Neuronal stem cell (in vitro differentiated cells): ENCODE data around the gene FN3K.

Experiments
- DNase-seq: peaks from one replicate; pipeline ENCODE4 v3.0.0-alpha.2; 2013; ENCODE audit warnings: low spot score
- H2AFZ ChIP-seq: one replicate; pipeline ENCODE4 v1.6.1; 2013; ENCODE audit warnings: mild to moderate bottlenecking, low read length, inconsistent platforms
- H2AK5ac ChIP-seq: 2 replicates; pipeline ENCODE4 v1.6.1; 2013; ENCODE audit warnings: low read depth, mild to moderate bottlenecking, inconsistent platforms, low read length, moderate library complexity, mixed read lengths
- H2BK120ac ChIP-seq: 2 replicates; pipeline ENCODE4 v1.6.1; 2013; ENCODE audit warnings: low read depth, mild to moderate bottlenecking, inconsistent platforms, low read length, moderate library complexity, mixed read lengths
- H2BK12ac ChIP-seq: one replicate; pipeline ENCODE4 v1.6.1; 2013; ENCODE audit warnings: low read length, inconsistent platforms
- H2BK15ac ChIP-seq: 2 replicates; pipeline ENCODE4 v1.6.1; 2013; ENCODE audit warnings: mild to moderate bottlenecking, low read length, inconsistent platforms, mixed read lengths
- H2BK5ac ChIP-seq: one replicate; pipeline ENCODE4 v1.6.1; 2013; ENCODE audit warnings: inconsistent platforms, mild to moderate bottlenecking, low read length, moderate library complexity
- H3K14ac ChIP-seq: one replicate; pipeline ENCODE4 v1.6.1; 2013; ENCODE audit warnings: low read length, inconsistent platforms
- H3K18ac ChIP-seq: 2 replicates; pipeline ENCODE4 v1.6.1; 2013; ENCODE audit warnings: low read length, inconsistent platforms
- H3K23ac ChIP-seq: 2 replicates; pipeline ENCODE4 v1.6.1; 2013; ENCODE audit warnings: low read depth, mild to moderate bottlenecking, mixed read lengths, low read length, inconsistent platforms; ENCODE audit not compliant: poor library complexity
- H3K27ac ChIP-seq: replicated peaks from 3 replicates; pipeline ENCODE4 v1.5.1; 2013; ENCODE audit warnings: low read length, inconsistent platforms
- H3K27me3 ChIP-seq, 3 experiments: 2 replicates each; pipeline ENCODE4 v1.6.1; 2013; ENCODE audit warnings: low read length in 3 of 3, mild to moderate bottlenecking in 2 of 3, inconsistent platforms in 1 of 3, low read depth in 1 of 3, mixed read lengths in 1 of 3, moderate library complexity in 1 of 3; ENCODE audit not compliant: control insufficient read depth in 3 of 3, insufficient read depth in 3 of 3
- H3K36me3 ChIP-seq, 2 donors: replicated peaks in 1 of 2; 2 replicates each; pipeline ENCODE4 v1.6.1; 2013; ENCODE audit warnings: low read length in 2 of 2; ENCODE audit not compliant: control insufficient read depth in 2 of 2, insufficient read depth in 2 of 2
- H3K4ac ChIP-seq: 2 replicates; pipeline ENCODE4 v1.6.1; 2013; ENCODE audit warnings: inconsistent platforms, mild to moderate bottlenecking, low read length, moderate library complexity
- H3K4me1 ChIP-seq, 2 donors: 1 replicate in 1 of 2; 2 replicates in 1 of 2; pipeline ENCODE4 v1.6.1; 2013; ENCODE audit warnings: low read length in 2 of 2, low read depth in 1 of 2; ENCODE audit not compliant: control insufficient read depth in 2 of 2, insufficient read depth in 1 of 2
- H3K4me2 ChIP-seq: one replicate; pipeline ENCODE4 v1.6.1; 2013; ENCODE audit warnings: mild to moderate bottlenecking, low read length, inconsistent platforms; ENCODE audit not compliant: insufficient read depth, poor library complexity, severe bottlenecking
- H3K4me3 ChIP-seq, 2 donors: 2 replicates each; pipeline ENCODE4 v1.5.1; 2013; ENCODE audit warnings: low read length in 2 of 2, mild to moderate bottlenecking in 2 of 2, inconsistent platforms in 1 of 2, moderate library complexity in 1 of 2
- H3K79me1 ChIP-seq: one replicate; pipeline ENCODE4 v1.6.1; 2013; ENCODE audit warnings: low read depth, mild to moderate bottlenecking, inconsistent platforms, low read length, moderate library complexity
- H3K9ac ChIP-seq: one replicate; pipeline ENCODE4 v1.6.1; 2013; ENCODE audit warnings: mild to moderate bottlenecking, low read depth, low read length, inconsistent platforms; ENCODE audit not compliant: poor library complexity
- H3K9me3 ChIP-seq, 2 donors: replicated peaks in 1 of 2; 2 replicates each; pipeline versions ENCODE3 to v1.6.1; 2013; ENCODE audit warnings: low read length in 2 of 2, mild to moderate bottlenecking in 2 of 2, inconsistent platforms in 1 of 2, low read depth in 1 of 2, mixed read lengths in 1 of 2, moderate library complexity in 1 of 2; ENCODE audit not compliant: control insufficient read depth in 2 of 2, insufficient read depth in 1 of 2
- H4K8ac ChIP-seq: one replicate; pipeline ENCODE4 v1.6.1; 2013; ENCODE audit warnings: low read depth, mild to moderate bottlenecking, inconsistent platforms, low read length, moderate library complexity
- H4K91ac ChIP-seq: one replicate; pipeline ENCODE4 v1.6.1; 2013; ENCODE audit warnings: low read length, low read depth, mild to moderate bottlenecking, inconsistent platforms; ENCODE audit not compliant: poor library complexity
- WGBS, 2 donors: extraction: QIAGEN DNeasy Blood & Tissue Kit; methylation state at CpG; one replicate each; pipeline ENCODE4 v1.1.7; 2013; ENCODE audit warnings: missing lambda C conversion rate in 2 of 2, mixed read lengths in 1 of 2; ENCODE audit not compliant: insufficient read length in 2 of 2, insufficient replicate concordance in 1 of 2; ENCODE audit errors: extremely low coverage in 2 of 2; 5-methylcytosine and 5-hydroxymethylcytosine counted together

FN3K gene

DNA sequence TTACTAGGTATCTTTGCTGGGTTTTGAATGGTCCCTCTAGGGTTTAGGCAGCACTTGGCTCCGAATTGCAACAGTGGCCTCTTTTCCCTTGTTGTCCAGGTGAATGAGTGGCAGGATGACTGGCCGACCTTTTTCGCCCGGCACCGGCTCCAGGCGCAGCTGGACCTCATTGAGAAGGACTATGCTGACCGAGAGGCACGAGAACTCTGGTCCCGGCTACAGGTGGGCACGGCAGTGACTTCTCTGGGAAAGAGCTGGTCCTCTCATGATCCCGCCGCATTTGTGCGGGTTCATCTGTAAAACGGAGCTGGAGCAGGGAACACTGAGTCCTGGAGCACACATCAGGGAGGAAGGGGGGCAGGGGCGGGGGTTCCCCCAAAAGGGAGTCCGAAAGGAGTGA lies 13.3 kb downstream of the FN3K start:
- H3K4me2 ChIP-seq, result no peak overlapping the region
- no peak overlapping the region for H3K9ac ChIP-seq
- WGBS, 2 donors, result no CpG with 5 or more reads among the region's 16 CpGs
- no peak overlapping the region for H2AFZ ChIP-seq
- H3K4me3 ChIP-seq, result no peak overlapping the region
- no peak for DNase-seq
- H3K9me3 ChIP-seq, result peaks cover 6 to 19% of the 10 kb centered on the region in 2 donors
- H4K91ac ChIP-seq, result no peak overlapping the region
- H4K8ac ChIP-seq, result no peak overlapping the region
- peaks cover 1 to 11% of the 10 kb centered on the region in 2 donors for H3K36me3 ChIP-seq
- H3K4me1 ChIP-seq, result peaks cover 4 to 6% of the 10 kb centered on the region in 2 donors
- H2BK120ac ChIP-seq, result no peak overlapping the region
- no peak overlapping the region for H3K4ac ChIP-seq
- H3K79me1 ChIP-seq, result peaks cover 9% of the 10 kb centered on the region
- H3K18ac ChIP-seq, result no peak overlapping the region
- no peak overlapping the region for H2BK15ac ChIP-seq
- H3K27me3 ChIP-seq, result peaks cover 0 to 8% (median 2%) of the 10 kb centered on the region in 3 experiments
- H2AK5ac ChIP-seq, result no peak overlapping the region
- no peak overlapping the region for H2BK5ac ChIP-seq
- no peak overlapping the region for H2BK12ac ChIP-seq
- H3K14ac ChIP-seq, result no peak overlapping the region
- no peak overlapping the region for H3K23ac ChIP-seq
- H3K27ac ChIP-seq, result no peak overlapping the region

DNA sequence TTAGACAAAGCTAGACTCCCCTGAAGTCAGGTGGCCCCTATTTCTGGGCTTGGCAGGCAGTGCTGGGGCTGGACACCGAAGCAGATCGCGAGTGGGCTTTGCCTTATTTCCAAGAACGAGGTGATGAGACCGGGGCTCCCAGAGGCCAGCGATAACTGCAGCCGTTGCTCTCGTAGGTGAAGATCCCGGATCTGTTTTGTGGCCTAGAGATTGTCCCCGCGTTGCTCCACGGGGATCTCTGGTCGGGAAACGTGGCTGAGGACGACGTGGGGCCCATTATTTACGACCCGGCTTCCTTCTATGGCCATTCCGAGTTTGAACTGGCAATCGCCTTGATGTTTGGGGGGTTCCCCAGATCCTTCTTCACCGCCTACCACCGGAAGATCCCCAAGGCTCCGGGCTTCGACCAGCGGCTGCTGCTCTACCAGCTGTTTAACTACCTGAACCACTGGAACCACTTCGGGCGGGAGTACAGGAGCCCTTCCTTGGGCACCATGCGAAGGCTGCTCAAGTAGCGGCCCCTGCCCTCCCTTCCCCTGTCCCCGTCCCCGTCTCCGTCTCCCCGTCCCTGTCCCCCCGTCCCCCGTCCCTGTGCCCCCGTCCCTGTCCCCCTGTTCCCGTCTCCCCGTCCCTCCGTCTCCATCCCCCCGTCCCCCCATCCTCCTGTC lies 15.0 kb downstream of the FN3K start:
- Histone ChIP-seq H3K18ac (no peak overlapping the region), H2BK12ac (no peak overlapping the region), H2AFZ (no peak overlapping the region), H3K27me3 (peaks cover 0 to 8% (median 2%) of the 10 kb centered on the region in 3 experiments), H3K14ac (peak overlapping the region; percentile 4), H3K4me3 (no peak overlapping the region), H3K9me3 (peaks cover 5 to 16% of the 10 kb centered on the region in 2 donors), H3K4ac (no peak overlapping the region), H4K8ac (no peak overlapping the region), H2AK5ac (peak overlapping the region; percentile 43), H3K23ac (peak overlapping the region; percentile 77), H3K36me3 (peaks cover 0 to 11% of the 10 kb centered on the region in 2 donors), H4K91ac (no peak overlapping the region), H3K4me2 (no peak overlapping the region), H3K4me1 (peaks cover 9 to 10% of the 10 kb centered on the region in 2 donors), H3K27ac (no peak overlapping the region), H2BK15ac (no peak overlapping the region), H2BK5ac (no peak overlapping the region), H3K9ac (no peak overlapping the region), H3K79me1 (peaks cover 9% of the 10 kb centered on the region), H2BK120ac (no peak overlapping the region)
- no CpG with 5 or more reads among the region's 40 CpGs for whole genome bisulfite sequencing, 2 donors
- no peak for DNase-seq

DNA sequence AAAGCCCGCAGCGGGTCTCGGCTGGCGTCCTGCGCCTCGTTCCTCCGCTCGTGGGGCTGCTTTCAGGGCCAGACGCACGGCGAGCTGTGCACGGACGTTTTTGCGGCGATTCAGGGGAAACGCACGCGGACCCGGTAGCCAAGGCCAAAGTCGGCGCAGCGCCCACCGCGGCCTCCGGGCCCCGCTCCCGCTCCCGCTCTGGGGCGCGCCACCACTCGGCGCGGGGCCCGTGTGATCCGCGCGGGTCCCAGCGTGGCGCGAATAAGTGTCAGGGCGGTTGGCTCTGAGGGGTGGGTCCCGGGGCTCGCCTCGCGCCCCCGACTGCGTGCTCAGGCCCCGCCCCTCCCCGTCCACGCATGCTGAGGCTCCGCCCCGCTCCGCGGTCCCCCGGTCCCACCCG lies 15.8 kb downstream of the FN3K start:
- Histone ChIP-seq H3K14ac (no peak overlapping the region), H2BK5ac (no peak overlapping the region), H2BK12ac (no peak overlapping the region), H2BK120ac (no peak overlapping the region), H3K9me3 (peaks cover 5 to 10% of the 10 kb centered on the region in 2 donors), H4K8ac (no peak overlapping the region), H3K27me3 (peaks cover 0 to 8% (median 2%) of the 10 kb centered on the region in 3 experiments), H3K4me2 (peak overlapping the region; percentile 98), H3K23ac (peak overlapping the region; percentile 67), H2BK15ac (peak overlapping the region; percentile 60), H3K18ac (peak overlapping the region; percentile 95), H2AFZ (peak overlapping the region; percentile 92), H3K36me3 (peaks cover 2 to 19% of the 10 kb centered on the region in 2 donors), H3K4ac (no peak overlapping the region), H3K27ac (no peak overlapping the region), H3K4me1 (peaks cover 9 to 15% of the 10 kb centered on the region in 2 donors), H3K4me3 (peak overlapping the region; percentile 47 to 89), H2AK5ac (peak overlapping the region; percentile 67), H4K91ac (no peak overlapping the region), H3K79me1 (peaks cover 10% of the 10 kb centered on the region), H3K9ac (peak overlapping the region; percentile 87)
- no CpG with 5 or more reads among the region's 56 CpGs for WGBS, 2 donors
- no peak for DNase-seq

DNA sequence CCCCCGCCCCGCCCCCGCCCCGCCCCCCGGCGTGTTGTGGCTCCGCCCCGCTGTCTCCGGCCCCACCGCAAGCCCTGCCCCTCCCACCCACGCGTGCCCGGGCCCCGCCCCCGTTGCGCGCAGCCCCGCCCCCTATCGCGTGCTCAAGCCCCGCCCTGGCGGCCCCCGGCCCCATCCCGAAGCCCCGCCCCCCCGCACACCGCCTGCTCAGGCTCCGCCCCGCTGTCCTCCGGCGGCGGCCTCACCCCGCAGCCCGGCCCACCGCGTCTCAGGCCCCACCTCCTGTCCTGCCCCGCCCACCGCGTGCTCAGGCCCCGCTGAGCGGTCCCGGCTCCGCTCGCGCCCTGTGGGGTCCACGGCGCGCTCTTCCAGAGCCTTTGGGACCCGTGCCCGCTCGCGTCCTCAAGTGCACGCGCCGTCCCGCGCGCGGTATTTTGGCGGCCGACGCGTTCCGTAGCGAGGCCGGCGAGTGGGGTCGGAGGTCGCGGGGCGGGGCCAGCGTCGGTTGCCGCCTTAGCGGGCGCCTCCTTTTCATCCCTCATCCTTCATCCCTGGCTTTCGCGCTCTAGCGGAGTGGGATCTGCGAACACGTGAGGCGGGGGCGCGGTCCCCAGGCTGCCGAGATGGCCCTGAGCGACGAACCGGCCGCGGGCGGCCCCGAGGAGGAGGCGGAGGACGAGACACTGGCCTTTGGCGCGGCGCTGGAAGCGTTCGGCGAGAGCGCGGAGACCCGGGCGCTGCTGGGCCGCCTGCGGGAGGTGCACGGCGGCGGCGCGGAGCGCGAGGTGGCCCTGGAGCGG lies 16.4 kb downstream of the FN3K start, which contains the start of gene TBCD:
TBCD (plus strand) TSS at position 495 of the 800 bp plus-strand sequence; CDS start at position 624, 129 bp downstream.
- Histone ChIP-seq H2BK12ac (no peak within 1 kb of the TSS), H3K4me1 (peaks cover 9 to 15% of the 10 kb centered on the region in 2 donors), H4K91ac (no peak within 1 kb of the TSS), H3K9ac (peak within 1 kb of the TSS; percentile 96), H2BK120ac (no peak within 1 kb of the TSS), H3K4me2 (peak within 1 kb of the TSS; percentile 98), H3K14ac (peak within 1 kb of the TSS; percentile 90), H2AK5ac (peak within 1 kb of the TSS; percentile 67), H3K4ac (no peak within 1 kb of the TSS), H3K27ac (peak within 1 kb of the TSS; percentile 86), H4K8ac (no peak within 1 kb of the TSS), H2AFZ (peak within 1 kb of the TSS; percentile 99), H3K36me3 (peaks cover 3 to 25% of the 10 kb centered on the region in 2 donors), H2BK15ac (peak within 1 kb of the TSS; percentile 60), H3K18ac (peak within 1 kb of the TSS; percentile 99), H3K4me3 (peak within 1 kb of the TSS; percentile 89 to 99), H3K79me1 (peaks cover 11% of the 10 kb centered on the region), H2BK5ac (peak within 1 kb of the TSS; percentile 79), H3K27me3 (peaks cover 0 to 8% (median 2%) of the 10 kb centered on the region in 3 experiments), H3K23ac (peak within 1 kb of the TSS; percentile 92), H3K9me3 (peaks cover 5 to 9% of the 10 kb centered on the region in 2 donors)
- peak; percentile 92 for DNase-seq
- WGBS, 2 donors, result no CpG with 5 or more reads among the region's 114 CpGs
